NCI-H2029 treated with DMSO at 0.1 percent for 48 hours (cell line): ENCODE results near the gene OSBPL10.

Experiments
- DNase-seq: peaks from one replicate; lab custom pipeline; 2025; lab: John Stamatoyannopoulos, UW

Gene OSBPL10

GRCh38 chr3:31925271-31925630 lies 55.8 kb downstream of the OSBPL10 start:
- DNase-seq: no peak

- DNase-seq: no peak
Measured at GRCh38 chr3:31924610-31925270, 56.3 kb downstream of the OSBPL10 start.

GRCh38 chr3:31922962-31923361 lies 58.1 kb downstream of the OSBPL10 start:
- DNase-seq: peak; percentile 66

GRCh38 chr3:31921837-31922236 lies 59.2 kb downstream of the OSBPL10 start:
- no peak for DNase-seq

- DNase-seq: no peak
Measured at GRCh38 chr3:31920310-31920709, 60.8 kb downstream of the OSBPL10 start.

GRCh38 chr3:31919528-31919927 lies 61.5 kb downstream of the OSBPL10 start:
- DNase-seq: peak; percentile 23

- no peak for DNase-seq
Measured at GRCh38 chr3:31918179-31919150, 62.6 kb downstream of the OSBPL10 start.

GRCh38 chr3:31917303-31918005 lies 63.6 kb downstream of the OSBPL10 start:
- no peak for DNase-seq

- DNase-seq: no peak
Measured at GRCh38 chr3:31911643-31912042, 69.4 kb downstream of the OSBPL10 start.

GRCh38 chr3:31911124-31911523 lies 69.9 kb downstream of the OSBPL10 start:
- no peak for DNase-seq

GRCh38 chr3:31909455-31909854 lies 71.6 kb downstream of the OSBPL10 start:
- DNase-seq: no peak

GRCh38 chr3:31908391-31909097 lies 72.5 kb downstream of the OSBPL10 start:
- DNase-seq: peak; percentile 90

GRCh38 chr3:31906182-31906581 lies 74.9 kb downstream of the OSBPL10 start:
- no peak for DNase-seq

- DNase-seq: peak; percentile 24
Measured at GRCh38 chr3:31903686-31904431, 77.2 kb downstream of the OSBPL10 start.

- no peak for DNase-seq
Measured at GRCh38 chr3:31900583-31900982, 80.5 kb downstream of the OSBPL10 start.

GRCh38 chr3:31896648-31897433 lies 84.2 kb downstream of the OSBPL10 start:
- no peak for DNase-seq

- no peak for DNase-seq
Measured at GRCh38 chr3:31896026-31896425, 85.0 kb downstream of the OSBPL10 start.

- no peak for DNase-seq
Measured at GRCh38 chr3:31895471-31895870, 85.6 kb downstream of the OSBPL10 start.

- DNase-seq: no peak
Measured at GRCh38 chr3:31892916-31893573, 88.0 kb downstream of the OSBPL10 start.

GRCh38 chr3:31892500-31892899 lies 88.6 kb downstream of the OSBPL10 start:
- DNase-seq: no peak
